Muscle layer of colon (tissue), 2 donors: Measurements from ENCODE around the gene DBT.

Source experiments
- H3K27ac ChIP-seq: one replicate; pipeline ENCODE4 v1.7.0; 2013; ENCODE audit warnings: low read depth, mild to moderate bottlenecking, low read length, moderate library complexity
- H3K27me3 ChIP-seq, 2 donors: one replicate each; pipeline ENCODE4 v1.7.0; 2013; ENCODE audit warnings: low read length in 2 of 2, mild to moderate bottlenecking in 2 of 2; ENCODE audit not compliant: insufficient read depth in 2 of 2, control insufficient read depth in 1 of 2
- H3K36me3 ChIP-seq: one replicate; pipeline ENCODE4 v1.7.0; 2013; ENCODE audit warnings: mild to moderate bottlenecking, low read length; ENCODE audit not compliant: insufficient read depth
- H3K4me1 ChIP-seq: one replicate; pipeline ENCODE4 v1.7.0; 2013; ENCODE audit warnings: mild to moderate bottlenecking, low read length; ENCODE audit not compliant: insufficient read depth
- H3K4me3 ChIP-seq, 2 donors: one replicate each; pipeline ENCODE4 v1.7.0; 2013; ENCODE audit warnings: low read length in 2 of 2, low read depth in 1 of 2, mild to moderate bottlenecking in 1 of 2, moderate library complexity in 1 of 2
- H3K9ac ChIP-seq: one replicate; pipeline ENCODE4 v1.7.0; 2013; ENCODE audit warnings: low read length
- H3K9me3 ChIP-seq: one replicate; pipeline ENCODE4 v1.7.0; 2013; ENCODE audit warnings: mild to moderate bottlenecking, low read length
- donor health status: abdominal sarcoma.
- donor health status: Adenocarcinoma of cecum.

DBT gene

GRCh38 chr1:100147875-100148274 lies 101.8 kb downstream of the DBT start:
- H3K27ac ChIP-seq: no peak overlapping the region
- H3K36me3 ChIP-seq: peaks cover 34% of the 10 kb centered on the region
- H3K27me3 ChIP-seq: no peaks in the 10 kb centered on the region
- no peak overlapping the region for H3K9ac ChIP-seq
- no peak overlapping the region for H3K4me3 ChIP-seq
- no peaks in the 10 kb centered on the region for H3K9me3 ChIP-seq
- no peaks in the 10 kb centered on the region for H3K4me1 ChIP-seq

- Histone ChIP-seq H3K36me3 (peaks cover 41% of the 10 kb centered on the region), H3K9ac (no peak overlapping the region), H3K9me3 (no peaks in the 10 kb centered on the region), H3K27me3 (no peaks in the 10 kb centered on the region), H3K27ac (no peak overlapping the region), H3K4me3 (no peak overlapping the region), H3K4me1 (no peaks in the 10 kb centered on the region)
These were observed 102.7 kb downstream of the DBT start for GRCh38 chr1:100146958-100147357.

GRCh38 chr1:100145116-100145515 lies 104.5 kb downstream of the DBT start:
- Histone ChIP-seq H3K27me3 (no peaks in the 10 kb centered on the region), H3K9ac (no peak overlapping the region), H3K27ac (no peak overlapping the region), H3K9me3 (no peaks in the 10 kb centered on the region), H3K4me1 (no peaks in the 10 kb centered on the region), H3K4me3 (no peak overlapping the region), H3K36me3 (peaks cover 59% of the 10 kb centered on the region)

- Histone ChIP-seq H3K27ac (no peak overlapping the region), H3K36me3 (peaks cover 78% of the 10 kb centered on the region), H3K9me3 (no peaks in the 10 kb centered on the region), H3K27me3 (no peaks in the 10 kb centered on the region), H3K4me1 (no peaks in the 10 kb centered on the region), H3K9ac (no peak overlapping the region), H3K4me3 (no peak overlapping the region)
These were observed 107.3 kb downstream of the DBT start for GRCh38 chr1:100142343-100142742.

- Histone ChIP-seq H3K4me1 (no peaks in the 10 kb centered on the region), H3K27ac (no peak overlapping the region), H3K27me3 (no peaks in the 10 kb centered on the region), H3K9ac (no peak overlapping the region), H3K9me3 (no peaks in the 10 kb centered on the region), H3K4me3 (no peak overlapping the region), H3K36me3 (peaks cover 81% of the 10 kb centered on the region)
These were observed 108.4 kb downstream of the DBT start for GRCh38 chr1:100141192-100141591.

- Histone ChIP-seq H3K27ac (no peak overlapping the region), H3K4me1 (peaks cover 8% of the 10 kb centered on the region), H3K36me3 (peaks cover 52% of the 10 kb centered on the region), H3K9me3 (no peaks in the 10 kb centered on the region), H3K9ac (no peak overlapping the region), H3K27me3 (no peaks in the 10 kb centered on the region), H3K4me3 (no peak overlapping the region)
These were observed 112.0 kb downstream of the DBT start for GRCh38 chr1:100137602-100138001.
